NCI-H146 (cell line): Measurements from ENCODE around the gene RPL11.
"Not testable (repeated sequence)": the region's sequence is repeated elsewhere in the genome, so short reads cannot be mapped to it uniquely, and the experiment has no call there.

Experiments
- DNase-seq: peaks from one replicate; lab custom pipeline; 2025; lab: John Stamatoyannopoulos, UW

The RPL11 gene

DNA sequence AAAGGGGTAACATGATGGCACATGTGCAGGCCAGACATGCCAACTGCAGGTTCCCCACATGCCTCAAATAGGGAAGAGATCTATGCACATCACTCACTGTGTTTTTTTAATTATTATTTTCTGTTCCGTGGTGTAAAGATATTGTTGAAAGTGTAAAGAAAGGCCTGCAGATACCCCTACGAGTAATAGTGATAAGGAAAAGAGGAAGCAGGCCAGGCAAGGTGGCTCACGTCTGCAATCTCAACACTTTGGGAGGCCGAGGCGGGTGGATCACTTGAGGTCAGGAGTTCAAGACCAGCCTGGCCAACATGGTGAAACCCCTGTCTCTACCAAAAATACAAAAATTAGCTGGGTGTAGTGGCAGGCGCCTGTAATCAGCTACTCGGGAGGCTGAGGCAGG, 6.4 kb upstream of the RPL11 start:
- not testable (repeated sequence) for DNase-seq

DNA sequence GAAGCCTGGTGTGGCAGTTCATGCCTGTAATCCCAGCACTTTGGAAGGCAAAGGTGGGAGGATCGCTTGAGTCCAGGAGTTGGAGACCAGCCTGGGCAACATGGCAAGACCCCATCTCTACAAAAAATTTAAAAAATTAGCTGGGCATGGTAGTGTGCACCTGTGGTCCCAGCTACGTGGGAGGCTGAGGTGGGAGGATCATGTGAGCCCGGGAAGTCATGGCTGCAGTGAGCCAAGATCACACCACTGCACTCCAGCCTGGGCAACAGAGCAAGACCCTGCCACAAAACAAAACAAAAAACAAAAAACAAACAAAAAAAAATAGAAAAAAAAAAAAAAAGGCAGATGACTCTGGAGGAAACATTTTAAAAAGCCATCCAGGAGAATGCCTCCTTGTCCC, 3.9 kb upstream of the RPL11 start:
- not testable (repeated sequence) for DNase-seq

DNA sequence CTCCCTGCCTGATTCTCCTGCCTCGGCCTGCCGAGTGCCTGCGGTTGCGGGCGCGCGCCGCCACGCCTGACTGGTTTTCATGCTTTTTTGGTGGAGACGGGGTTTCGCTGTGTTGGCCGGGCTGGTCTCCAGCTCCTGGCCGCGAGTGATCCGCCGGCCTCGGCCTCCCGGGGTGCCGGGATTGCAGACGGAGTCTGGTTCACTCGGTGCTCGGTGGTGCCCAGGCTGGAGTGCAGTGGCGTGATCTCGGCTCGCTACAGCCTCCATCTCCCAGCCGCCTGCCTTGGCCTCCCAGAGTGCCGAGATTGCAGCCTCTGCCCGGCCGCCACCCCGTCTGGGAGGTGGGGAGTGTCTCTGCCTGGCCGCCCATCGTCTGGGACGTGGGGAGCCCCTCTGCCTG, 3.3 kb upstream of the RPL11 start:
- DNase-seq: not testable (repeated sequence)

DNA sequence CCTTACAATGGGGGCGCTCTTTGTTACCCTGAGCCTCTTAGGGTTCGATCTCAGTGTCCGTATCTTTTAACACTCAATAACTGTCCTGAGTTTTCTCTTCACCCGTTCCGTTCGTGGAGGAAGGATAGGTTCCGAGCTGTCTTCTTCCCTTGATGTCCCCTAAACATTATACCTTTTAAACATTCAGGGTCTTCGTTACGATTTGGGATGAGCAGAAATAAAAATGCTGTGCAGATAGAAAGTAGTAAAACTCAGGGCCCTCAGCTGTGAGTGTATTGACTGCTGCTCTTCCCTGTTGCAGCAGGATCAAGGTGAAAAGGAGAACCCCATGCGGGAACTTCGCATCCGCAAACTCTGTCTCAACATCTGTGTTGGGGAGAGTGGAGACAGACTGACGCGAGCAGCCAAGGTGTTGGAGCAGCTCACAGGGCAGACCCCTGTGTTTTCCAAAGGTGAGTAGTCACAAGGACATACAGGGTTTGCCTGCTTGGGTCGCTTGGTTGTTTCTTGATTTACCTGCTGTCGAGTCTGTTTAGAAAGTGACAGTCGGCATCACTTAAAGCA, 784 bp downstream of the RPL11 start:
- DNase-seq: no peak

DNA sequence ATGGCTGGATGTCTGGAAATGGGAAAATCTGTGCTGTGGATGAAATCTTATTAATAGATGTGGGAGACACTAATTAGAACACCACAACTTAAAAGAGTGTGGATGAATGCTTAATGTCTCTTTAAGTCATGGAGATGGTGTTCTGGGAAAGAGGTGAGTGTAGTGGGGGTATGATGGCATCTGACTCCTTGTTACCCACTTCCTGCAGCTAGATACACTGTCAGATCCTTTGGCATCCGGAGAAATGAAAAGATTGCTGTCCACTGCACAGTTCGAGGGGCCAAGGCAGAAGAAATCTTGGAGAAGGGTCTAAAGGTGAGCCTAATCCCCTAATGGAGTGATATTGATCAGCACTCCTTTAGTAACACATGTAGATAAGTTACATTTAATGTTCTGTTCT, 2.0 kb downstream of the RPL11 start:
- DNase-seq: no peak

DNA sequence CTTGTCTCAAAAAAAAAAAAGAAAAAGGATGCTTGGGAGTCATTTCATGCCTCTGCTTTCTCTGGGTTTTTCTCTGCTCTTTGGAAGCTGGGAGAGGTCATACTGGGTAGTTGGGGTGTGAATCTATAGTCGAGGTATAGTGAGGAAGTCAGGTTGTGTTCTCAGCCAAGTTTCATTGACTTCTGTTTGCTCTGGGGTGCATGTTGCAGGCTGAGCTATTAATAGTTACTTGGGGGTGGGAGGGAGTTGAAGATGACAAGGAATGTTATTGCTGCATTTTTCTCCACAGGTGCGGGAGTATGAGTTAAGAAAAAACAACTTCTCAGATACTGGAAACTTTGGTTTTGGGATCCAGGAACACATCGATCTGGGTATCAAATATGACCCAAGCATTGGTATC, 2.8 kb downstream of the RPL11 start:
- DNase-seq: no peak

DNA sequence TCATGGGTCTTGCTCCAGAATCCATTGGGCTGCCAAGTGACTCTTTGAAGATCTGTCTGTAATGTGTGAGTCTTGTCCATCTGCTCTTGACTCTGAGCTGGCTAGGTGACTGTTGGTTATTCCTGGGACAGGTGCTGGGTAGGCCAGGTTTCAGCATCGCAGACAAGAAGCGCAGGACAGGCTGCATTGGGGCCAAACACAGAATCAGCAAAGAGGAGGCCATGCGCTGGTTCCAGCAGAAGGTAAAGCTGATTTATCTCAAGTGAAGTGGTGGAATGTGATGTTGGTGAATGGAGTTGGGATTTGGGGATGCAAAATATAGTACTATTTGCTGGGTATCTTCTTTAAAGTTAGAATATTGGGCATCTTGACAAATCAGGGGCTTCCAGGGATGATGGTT, 4.1 kb downstream of the RPL11 start:
- DNase-seq: no peak

DNA sequence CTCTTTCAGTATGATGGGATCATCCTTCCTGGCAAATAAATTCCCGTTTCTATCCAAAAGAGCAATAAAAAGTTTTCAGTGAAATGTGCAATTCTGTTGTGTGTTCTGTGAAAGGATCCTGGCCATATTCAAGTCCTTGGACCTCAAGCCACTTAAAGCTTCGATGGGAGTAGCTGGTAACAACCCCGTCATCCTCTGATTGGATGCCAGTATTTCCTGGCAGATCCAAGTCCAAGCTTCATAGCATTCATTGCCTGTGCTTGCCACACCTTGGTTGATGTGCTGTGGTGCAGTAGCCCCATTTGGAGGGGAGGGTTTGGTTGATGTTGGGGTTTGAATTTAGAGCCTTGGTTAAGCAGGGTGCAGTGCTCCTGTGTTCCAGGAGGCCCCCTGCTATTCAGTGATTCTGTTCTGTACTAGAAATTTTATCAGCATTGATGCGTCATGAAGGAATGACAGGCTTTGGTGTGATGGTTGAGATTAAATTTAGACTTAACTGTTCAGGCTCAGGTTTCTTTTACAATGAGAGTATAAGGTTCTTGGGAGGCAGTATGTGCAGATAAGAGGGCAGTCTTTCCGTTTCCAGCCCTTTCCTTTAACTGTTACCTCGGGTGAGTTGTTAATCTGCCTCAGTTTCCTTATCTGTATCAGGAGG, 4.9 kb downstream of the RPL11 start:
- no peak for DNase-seq

DNA sequence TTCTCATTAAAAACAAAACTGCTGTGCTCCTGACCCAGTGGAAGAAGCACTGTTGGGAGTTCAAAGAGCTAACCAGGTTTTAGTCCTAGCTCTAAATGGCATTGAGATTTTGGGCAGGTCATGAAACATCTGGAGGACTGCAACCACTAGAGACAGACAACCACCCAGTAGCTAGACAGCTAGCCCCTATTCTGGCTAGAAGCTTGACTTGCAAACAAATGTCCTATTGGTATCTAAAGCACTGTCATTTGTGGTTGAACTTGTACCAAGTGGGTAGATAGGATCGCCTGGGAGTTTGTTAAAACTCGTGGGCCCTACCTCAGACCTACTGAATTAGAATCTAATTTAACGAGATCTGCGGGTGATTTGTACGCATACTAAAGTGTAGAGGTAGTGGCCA, 6.9 kb downstream of the RPL11 start:
- DNase-seq: no peak

DNA sequence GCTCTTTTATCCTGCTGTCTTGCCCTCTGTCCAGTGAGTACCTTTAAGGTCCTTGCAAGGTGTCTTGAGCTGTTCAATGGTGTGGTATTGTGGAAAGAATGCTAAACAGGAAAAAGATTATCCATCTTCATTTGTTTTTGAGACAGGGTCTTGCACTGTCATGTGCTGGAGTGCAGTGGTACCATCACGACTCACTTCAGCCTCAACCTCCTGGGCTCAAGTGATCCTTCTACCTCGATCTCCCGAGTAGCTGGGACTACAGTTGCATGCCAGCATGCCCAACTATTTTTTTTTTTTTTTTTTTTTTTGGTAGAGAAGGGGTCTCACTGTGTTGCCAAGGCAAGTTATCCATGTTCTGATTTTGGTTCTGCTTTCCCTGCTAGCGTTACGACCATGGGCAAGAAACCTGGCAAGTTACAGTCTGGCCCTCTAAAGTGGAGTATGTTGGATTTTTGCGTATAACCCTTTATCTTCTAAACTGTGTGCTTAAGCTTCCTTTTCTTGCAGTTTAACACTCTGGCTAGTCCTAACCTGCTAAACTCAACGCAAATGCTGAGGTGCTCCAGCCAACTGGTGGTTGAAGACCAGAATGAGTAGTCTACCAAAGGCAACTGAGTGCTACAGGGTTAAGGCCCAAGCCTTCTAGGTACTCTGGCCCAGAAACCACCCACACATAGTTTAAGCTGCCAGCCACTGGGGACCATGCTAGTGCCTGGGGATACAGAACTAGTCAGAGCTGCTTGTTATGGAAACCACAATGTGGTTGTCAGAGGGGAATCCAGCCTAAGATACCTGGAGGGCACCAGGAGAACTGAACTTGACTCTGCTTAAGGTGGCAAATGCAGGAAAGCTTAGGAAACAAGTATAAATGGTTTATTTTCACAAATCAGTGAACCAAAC, 7.9 kb downstream of the RPL11 start:
- DNase-seq: no peak

DNA sequence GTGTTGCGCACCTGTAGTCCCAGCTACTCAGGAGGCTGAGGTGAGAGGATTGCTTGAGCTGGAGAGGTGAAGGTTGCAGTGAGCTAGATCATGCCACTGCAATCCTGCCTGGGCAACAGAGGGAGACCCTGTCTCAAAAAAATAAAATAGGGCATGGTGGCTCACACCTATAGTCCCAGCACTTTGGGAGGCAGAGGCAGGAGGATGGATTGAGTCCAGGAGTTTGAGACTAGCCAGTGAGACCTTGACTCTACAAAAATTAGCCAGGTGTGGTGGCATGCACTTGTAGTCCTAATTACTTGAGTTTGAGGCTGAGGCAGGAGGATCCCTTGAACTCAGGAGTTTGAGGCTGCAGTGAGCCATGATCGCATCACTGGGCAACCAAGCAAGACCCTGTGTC, 9.7 kb downstream of the RPL11 start:
- DNase-seq: no peak

DNA sequence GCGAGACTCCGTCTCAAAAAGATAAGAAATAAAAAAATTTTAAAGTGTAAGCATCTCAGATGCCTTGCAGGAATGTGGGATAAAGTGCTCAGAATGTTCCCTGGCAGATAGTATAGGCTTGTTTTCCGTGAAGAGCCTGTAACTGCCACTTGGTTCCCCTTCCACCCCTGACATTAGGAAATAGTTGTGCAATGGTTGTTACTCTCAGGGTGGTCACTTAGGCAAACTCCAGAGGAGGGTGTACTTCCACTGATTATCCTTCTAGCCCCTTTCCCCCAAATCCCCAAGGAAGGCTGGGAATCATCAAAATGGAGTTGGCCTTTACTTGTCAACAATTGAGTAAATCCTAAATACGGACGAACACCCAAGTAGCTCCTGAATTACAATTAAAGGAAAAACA, 10.4 kb downstream of the RPL11 start:
- DNase-seq: no peak

DNA sequence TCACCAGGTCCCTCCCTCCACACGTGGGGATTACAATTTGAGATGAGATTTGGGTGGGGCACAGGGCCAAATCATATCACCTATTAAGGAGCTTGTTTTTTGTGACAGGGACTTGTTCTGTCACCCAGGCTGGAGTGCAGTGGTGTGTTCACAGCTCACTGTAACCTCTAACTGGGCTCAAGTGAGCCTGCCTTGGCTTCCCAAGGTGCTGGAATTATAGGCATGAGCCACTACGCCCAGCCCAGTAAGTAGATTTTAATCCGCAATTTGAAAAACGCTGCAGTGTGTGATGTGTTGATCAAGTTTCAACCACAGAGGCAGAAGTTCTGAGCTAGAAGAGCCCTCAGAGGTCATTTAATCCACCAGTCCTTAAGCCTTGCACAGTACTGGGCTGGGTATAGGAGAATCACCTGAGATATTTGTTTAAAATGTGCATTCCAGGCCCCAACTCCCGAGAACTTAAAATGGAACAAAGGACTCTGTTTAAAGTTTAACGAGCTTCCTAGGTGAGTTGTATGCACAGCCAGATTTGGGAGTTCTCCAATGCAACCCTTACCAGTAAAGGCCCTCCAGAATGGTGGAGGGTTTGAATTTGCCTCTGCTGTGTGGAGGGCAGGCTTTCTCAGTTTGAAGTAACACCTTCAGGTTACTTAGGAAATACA, 13.4 kb downstream of the RPL11 start:
- no peak for DNase-seq

DNA sequence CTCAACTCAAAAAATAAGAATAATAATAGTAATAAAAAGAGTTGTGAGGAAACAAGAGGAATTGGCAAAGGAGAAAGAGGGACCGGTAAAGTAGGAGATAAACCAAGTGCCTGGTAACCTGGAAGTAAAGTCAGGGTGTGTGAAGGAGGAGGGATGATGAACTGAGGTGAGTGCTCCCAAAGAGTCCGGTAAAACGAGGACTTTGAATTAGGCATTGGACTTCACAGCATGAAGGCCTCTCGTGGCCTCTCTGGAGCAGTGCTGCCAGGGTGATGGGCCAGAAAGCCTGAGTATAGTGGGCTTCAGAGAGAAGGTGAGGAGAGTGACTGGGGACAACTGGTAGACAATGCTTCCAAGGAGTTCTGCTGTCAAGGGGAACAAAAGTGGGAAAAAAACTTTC, 17.6 kb downstream of the RPL11 start:
- no peak for DNase-seq

DNA sequence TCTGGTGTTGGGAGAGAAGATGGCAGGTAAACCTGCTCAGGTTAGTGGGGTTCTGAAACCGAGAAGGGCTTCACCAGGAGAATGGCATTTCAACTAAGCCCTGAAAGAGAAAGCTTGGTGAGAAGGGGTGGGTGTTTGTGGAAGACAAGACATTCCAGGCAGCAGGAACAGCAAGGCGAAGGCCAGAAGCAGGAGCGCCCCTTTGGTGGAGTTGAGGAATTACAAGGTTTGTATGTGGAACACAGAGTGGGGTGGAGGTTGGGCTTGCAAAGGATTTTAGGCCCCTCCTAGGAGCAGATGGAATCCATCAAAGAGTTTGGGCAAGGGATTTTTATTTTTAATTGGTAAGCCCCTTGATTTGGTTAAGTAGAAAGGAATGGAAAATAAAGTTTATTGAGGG, 26.9 kb downstream of the RPL11 start:
- peak; percentile 32 for DNase-seq

DNA sequence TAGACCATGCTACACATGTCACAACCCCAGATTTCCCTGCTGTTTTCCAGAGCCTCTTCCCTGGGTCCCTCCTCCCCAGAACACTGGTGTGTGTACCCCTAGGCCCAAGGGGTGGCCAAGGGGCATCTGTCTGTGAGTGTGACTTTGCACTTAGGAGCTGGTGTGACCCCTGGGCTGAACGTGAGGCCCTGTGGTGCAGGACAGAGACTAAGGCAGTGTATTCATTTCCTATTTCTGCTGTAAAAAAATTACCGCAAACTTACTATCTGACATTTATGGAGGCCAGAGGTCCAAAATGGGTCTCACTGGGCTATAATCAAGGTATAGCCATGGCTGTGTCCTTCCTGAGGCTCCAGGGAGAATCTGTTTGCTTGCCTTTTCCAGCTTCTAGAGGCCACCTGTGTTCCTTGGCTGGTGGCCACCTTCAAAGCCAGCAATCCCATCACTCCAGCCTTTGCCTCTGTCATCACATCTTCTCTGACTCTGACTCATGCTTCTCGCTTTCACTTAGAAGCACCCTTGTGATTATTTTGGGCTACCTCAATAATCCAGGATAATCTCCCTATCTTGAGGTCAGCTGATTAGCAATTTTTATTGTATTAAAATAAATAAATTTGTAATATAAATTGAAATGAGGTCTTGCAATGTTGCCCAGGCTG, 27.7 kb downstream of the RPL11 start:
- DNase-seq: no peak

DNA sequence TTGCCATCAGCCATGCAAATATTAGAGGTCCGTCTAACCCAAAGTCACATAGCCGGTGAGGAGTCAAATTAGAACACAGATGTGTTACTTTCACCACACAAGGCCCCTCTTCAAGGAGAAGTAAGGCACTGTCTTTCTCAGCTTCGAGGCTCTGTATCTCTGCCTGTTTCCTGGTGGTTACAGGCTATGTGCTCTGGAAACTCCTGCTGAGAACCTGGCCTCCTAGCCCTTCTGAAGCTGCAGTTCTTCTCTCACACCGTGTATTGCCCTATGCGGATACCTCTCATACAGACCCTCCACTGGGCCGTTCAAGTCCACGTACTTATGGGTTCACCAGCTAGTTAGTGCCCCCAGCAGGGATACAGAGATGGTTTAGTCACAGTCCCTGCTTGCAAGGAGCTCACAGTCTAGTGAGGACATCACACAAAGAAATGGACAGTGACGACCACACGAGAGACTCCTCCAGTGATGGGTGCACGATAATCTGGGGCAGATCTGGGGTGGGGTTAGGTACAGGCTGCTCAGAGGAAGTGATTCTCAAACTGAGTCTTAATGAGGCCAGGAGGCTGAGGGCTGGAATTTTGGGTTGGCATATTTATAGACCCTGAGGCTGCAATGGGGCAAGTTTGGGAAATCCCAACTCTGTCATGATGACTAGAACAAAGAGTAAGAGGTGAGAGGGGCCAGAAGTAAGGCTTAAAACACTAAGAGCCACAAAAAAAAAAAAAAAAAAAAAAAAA, 28.8 kb downstream of the RPL11 start:
- no peak for DNase-seq

DNA sequence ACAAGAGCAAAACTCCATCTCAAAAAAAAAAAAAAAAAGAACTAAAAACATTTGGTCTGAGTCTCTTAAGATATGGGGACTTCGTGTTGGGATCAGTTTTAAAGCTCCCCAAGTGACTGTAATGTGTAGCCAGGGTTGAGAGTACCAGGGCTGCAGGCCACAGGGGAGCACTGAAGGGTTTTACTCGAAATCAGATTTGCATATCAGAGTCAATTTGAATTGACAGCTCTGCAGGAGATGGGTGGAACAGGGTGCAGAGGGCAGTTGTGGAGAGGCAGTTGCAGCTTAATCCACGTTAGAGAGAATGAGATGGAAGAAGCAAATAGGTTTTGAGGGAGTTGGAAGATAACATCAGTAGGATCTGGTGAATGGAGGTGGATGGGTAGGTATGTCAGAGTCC, 31.0 kb downstream of the RPL11 start:
- no peak for DNase-seq

DNA sequence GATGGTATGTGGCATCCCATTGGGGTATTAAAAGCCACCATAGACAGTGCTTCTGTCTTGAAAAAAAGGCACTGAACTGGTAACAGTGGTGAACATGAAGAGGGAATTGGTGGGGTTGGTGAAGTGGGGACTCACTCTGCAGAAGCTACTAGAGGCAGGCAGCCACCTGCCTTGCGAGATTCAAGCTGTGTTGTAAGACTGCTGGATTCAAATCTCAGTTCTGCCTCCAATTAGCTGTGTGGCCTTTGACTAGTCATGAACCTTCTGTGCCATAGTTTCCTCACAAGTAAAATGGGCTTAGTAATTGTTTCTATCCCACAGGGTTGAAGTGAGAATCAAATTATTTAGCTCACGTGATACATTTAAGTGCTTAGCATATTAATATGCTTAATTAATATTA, 35.1 kb downstream of the RPL11 start:
- DNase-seq: no peak

DNA sequence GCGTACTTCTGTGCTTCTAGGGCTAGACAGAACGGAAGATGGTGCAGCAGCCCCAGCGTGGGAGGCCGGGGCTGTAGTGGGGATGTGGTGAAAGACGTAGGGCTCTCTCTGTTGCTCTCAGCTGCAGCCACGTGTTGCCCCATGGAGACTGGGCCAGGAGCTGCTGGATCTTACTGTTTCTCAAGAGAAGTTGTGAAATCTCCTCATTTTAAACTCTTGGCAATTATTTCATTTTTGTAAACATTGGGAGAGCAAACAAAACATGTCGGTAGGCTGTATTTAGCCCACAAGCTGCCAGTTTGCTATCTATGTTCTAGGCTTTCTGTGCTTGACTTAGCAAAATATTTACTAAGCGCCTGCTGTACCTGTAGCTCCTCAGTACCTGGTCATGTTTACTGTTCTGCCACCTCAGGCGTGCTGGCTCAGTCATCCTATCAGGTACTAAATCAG, 35.8 kb downstream of the RPL11 start:
- peak; percentile 12 for DNase-seq
